HL-60 (cell line): ENCODE data around the gene EIPR1.
"Not testable (repeated sequence)": the region's sequence is repeated elsewhere in the genome, so short reads cannot be mapped to it uniquely, and the experiment has no call there.

ENCODE experiments used
- DNase-seq, 2 experiments: peaks; one replicate each; pipeline ENCODE4 v3.0.0-alpha.2; 2010 to 2020; ENCODE audit warnings: low read depth in 1 of 2, low spot score in 1 of 2
- H3K27ac ChIP-seq: fragments of 250-450 bp; sonication (Bioruptor Pico); replicated peaks from 2 replicates; pipeline ENCODE4 v1.5.1; 2020; ENCODE audit warnings: mild to moderate bottlenecking, moderate library complexity
- H3K27me3 ChIP-seq: fragments of 250-450 bp; sonication (Bioruptor Pico); 2 replicates; pipeline ENCODE4 v1.5.1; 2021; ENCODE audit warnings: mild to moderate bottlenecking, moderate library complexity; ENCODE audit not compliant: insufficient read depth, poor library complexity, severe bottlenecking
- H3K4me3 ChIP-seq: replicated peaks from 2 replicates; pipeline ENCODE4 v1.5.1; 2011; ENCODE audit warnings: mild to moderate bottlenecking, control low read depth, low read length; ENCODE audit not compliant: insufficient read depth
- GABPA ChIP-seq: IDR thresholded peaks from 2 replicates; pipeline ENCODE4 v1.6.1; 2012; ENCODE audit warnings: low read depth
- POLR2AphosphoS5 ChIP-seq: IDR thresholded peaks from 2 replicates; pipeline ENCODE4 v1.6.1; 2012; ENCODE audit warnings: low read depth
- SPI1 ChIP-seq: IDR thresholded peaks from 2 replicates; pipeline ENCODE4 v1.6.1; 2012; ENCODE audit warnings: low read depth, mild to moderate bottlenecking, borderline replicate concordance
- TF ChIP-seq, protein P1 (sequence below): IDR thresholded peaks from one replicate; pipeline ENCODE4 v1.5.1; 2011; ENCODE audit warnings: low read length, control low read depth, inconsistent platforms; ENCODE audit not compliant: insufficient read depth
- TF ChIP-seq, protein P2 (sequence below): IDR thresholded peaks from 2 replicates; pipeline ENCODE4 v1.6.1; 2012; ENCODE audit warnings: low read depth; ENCODE audit not compliant: insufficient replicate concordance

EIPR1 gene

DNA sequence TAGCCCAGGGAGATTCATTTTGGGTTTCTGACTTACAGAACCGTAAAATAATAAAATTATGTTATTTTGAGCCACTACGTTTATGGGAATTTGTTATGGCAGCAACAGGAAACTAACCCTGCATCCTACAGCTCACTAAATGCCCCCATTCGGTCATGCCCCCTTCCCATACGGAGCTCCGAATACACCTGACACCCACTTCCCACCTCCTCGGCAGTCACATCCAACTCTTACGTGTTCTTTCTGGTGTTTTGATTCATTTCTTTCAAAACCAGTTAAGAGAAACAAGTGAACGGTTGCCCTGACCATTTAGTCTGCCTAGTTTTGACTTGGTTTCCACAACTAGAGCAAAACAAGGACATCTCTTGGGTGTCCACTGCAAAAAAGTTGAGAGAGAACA, 19.7 kb downstream of the EIPR1 start:
- H3K27me3 ChIP-seq = no peaks in the 10 kb centered on the region
- DNase-seq = no peak
- TF ChIP-seq POLR2AphosphoS5 (no peak), SPI1 (no peak), GABPA (no peak)
- TF ChIP-seq, protein P1, sequence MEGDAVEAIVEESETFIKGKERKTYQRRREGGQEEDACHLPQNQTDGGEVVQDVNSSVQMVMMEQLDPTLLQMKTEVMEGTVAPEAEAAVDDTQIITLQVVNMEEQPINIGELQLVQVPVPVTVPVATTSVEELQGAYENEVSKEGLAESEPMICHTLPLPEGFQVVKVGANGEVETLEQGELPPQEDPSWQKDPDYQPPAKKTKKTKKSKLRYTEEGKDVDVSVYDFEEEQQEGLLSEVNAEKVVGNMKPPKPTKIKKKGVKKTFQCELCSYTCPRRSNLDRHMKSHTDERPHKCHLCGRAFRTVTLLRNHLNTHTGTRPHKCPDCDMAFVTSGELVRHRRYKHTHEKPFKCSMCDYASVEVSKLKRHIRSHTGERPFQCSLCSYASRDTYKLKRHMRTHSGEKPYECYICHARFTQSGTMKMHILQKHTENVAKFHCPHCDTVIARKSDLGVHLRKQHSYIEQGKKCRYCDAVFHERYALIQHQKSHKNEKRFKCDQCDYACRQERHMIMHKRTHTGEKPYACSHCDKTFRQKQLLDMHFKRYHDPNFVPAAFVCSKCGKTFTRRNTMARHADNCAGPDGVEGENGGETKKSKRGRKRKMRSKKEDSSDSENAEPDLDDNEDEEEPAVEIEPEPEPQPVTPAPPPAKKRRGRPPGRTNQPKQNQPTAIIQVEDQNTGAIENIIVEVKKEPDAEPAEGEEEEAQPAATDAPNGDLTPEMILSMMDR = no peak
- TF ChIP-seq, protein P2, sequence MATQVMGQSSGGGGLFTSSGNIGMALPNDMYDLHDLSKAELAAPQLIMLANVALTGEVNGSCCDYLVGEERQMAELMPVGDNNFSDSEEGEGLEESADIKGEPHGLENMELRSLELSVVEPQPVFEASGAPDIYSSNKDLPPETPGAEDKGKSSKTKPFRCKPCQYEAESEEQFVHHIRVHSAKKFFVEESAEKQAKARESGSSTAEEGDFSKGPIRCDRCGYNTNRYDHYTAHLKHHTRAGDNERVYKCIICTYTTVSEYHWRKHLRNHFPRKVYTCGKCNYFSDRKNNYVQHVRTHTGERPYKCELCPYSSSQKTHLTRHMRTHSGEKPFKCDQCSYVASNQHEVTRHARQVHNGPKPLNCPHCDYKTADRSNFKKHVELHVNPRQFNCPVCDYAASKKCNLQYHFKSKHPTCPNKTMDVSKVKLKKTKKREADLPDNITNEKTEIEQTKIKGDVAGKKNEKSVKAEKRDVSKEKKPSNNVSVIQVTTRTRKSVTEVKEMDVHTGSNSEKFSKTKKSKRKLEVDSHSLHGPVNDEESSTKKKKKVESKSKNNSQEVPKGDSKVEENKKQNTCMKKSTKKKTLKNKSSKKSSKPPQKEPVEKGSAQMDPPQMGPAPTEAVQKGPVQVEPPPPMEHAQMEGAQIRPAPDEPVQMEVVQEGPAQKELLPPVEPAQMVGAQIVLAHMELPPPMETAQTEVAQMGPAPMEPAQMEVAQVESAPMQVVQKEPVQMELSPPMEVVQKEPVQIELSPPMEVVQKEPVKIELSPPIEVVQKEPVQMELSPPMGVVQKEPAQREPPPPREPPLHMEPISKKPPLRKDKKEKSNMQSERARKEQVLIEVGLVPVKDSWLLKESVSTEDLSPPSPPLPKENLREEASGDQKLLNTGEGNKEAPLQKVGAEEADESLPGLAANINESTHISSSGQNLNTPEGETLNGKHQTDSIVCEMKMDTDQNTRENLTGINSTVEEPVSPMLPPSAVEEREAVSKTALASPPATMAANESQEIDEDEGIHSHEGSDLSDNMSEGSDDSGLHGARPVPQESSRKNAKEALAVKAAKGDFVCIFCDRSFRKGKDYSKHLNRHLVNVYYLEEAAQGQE = no peak
- H3K4me3 ChIP-seq = no peak overlapping the region
- 0 out of 2 replicates have a peak overlapping the region, but pooled peaks have one; percentile 7 for H3K27ac ChIP-seq

DNA sequence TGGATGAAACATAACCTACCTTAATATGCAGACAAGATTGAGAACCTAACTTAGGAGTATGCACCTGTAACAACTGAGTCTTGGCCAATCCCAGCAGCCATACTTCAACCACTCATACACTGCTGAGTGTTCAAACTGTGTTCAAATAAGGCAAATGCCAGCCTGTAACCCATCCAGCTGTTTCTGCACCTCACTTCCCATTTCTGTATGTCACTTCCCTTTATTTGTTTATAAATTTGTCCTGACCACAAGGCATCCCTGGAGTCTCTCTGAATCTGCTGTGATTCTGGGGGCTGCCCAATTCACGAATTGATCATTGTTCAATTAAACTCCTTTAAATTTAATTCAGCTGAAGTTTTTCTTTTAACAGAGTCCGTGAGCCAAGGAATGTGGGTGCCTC, 20.2 kb downstream of the EIPR1 start:
- not testable (repeated sequence) for H3K4me3 ChIP-seq, H3K27me3 ChIP-seq
- peak; percentile 99 for TF ChIP-seq SPI1
- peak in 1 of 2 experiments; percentile 68 for DNase-seq
- 0 out of 2 replicates have a peak overlapping the region, but pooled peaks have one; percentile 17 for H3K27ac ChIP-seq

DNA sequence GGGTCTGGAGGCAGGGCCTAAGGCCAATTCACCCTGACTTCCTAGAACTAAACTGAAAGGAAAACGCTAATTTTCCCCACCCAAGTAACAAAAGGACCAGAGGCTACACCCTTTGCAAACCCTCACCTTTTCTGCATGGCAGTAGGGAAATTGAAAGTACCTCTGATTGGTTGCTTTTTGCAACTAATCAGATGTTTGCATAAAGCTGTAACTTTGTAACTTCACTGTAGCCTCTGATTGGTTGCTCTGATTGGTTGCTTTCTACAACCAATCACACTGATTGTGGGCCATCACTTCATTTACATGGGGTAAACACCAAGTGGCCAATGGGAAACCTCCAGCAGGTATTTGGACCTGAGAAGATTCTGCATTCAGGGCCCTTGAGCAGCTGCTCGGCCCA, 20.8 kb downstream of the EIPR1 start:
- TF ChIP-seq POLR2AphosphoS5 (no peak), SPI1 (no peak), GABPA (no peak)
- TF ChIP-seq, protein P2 = no peak
- TF ChIP-seq, protein P1 = no peak
- H3K27ac ChIP-seq = 0 out of 2 replicates have a peak overlapping the region, but pooled peaks have one; percentile 17
- DNase-seq = no peak
- no peaks in the 10 kb centered on the region for H3K27me3 ChIP-seq
- H3K4me3 ChIP-seq = no peak overlapping the region

DNA sequence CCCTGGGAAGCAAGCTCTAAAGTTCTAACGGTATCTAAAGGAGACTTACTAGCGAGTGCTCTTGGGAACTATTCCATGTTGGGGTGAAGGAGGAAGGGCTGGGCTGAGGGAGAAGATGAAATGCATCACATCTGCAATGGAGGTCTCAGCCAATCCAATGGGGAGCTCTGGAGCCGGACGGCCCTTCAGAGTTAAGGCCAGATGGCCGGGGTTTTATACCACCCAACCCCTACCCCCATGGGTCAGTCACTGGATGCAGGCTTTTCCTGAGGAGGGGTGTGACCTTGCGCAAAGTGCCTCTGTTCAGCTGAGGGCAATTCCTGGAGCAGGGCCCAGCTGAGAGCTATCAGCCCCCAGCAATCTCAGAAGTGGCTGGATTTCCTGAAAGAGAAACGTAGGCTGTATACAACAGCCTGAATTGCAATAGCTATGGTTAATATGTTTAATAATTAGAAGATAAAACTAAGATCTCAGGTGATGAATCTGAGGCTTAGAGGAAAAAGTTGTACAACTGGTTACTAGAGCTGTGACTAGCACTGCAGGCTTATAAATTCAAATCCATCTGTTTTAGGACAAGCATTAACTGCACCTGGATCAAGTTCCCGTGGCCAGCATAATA, 21.6 kb downstream of the EIPR1 start:
- no peak for DNase-seq

More for the DNA sequence above, 21.6 kb downstream of the EIPR1 start:
- H3K4me3 ChIP-seq = no peak overlapping the region
- TF ChIP-seq POLR2AphosphoS5 = no peak
- TF ChIP-seq GABPA = no peak
- TF ChIP-seq, protein P1 = no peak
- no peak for TF ChIP-seq SPI1
- TF ChIP-seq, protein P2 = no peak
- no peak overlapping the region for H3K27ac ChIP-seq
- H3K27me3 ChIP-seq = no peaks in the 10 kb centered on the region
